Ectodermal cell (in vitro differentiated cells): Measurements from ENCODE around the gene TRIM27.
A peak's percentile ranks its signal among the peaks of the same experiment; 100 is the strongest.
"Not testable (repeated sequence)": the region's sequence is repeated elsewhere in the genome, so short reads cannot be mapped to it uniquely, and the experiment has no call there.

Experiments
- H3K27ac ChIP-seq: 2 replicates; pipeline ENCODE4 v1.7.0; 2013; ENCODE audit warnings: mild to moderate bottlenecking, low read depth, low read length; ENCODE audit not compliant: insufficient read depth, poor library complexity, severe bottlenecking
- H3K27me3 ChIP-seq: 2 replicates; pipeline ENCODE4 v1.7.0; 2013; ENCODE audit warnings: mild to moderate bottlenecking, low read length; ENCODE audit not compliant: insufficient read depth, control insufficient read depth, poor library complexity, severe bottlenecking
- H3K36me3 ChIP-seq: one replicate; pipeline ENCODE4 v1.7.0; 2013; ENCODE audit warnings: low read length; ENCODE audit not compliant: control insufficient read depth, insufficient read depth
- H3K4me1 ChIP-seq: one replicate; pipeline ENCODE4 v1.7.0; 2013; ENCODE audit warnings: low read length; ENCODE audit not compliant: control insufficient read depth, insufficient read depth
- H3K4me3 ChIP-seq: 2 replicates; pipeline ENCODE4 v1.7.0; 2013; ENCODE audit warnings: low read depth, low read length, control low read depth; ENCODE audit not compliant: insufficient read depth
- H3K9me3 ChIP-seq: 2 replicates; pipeline ENCODE4 v1.7.0; 2013; ENCODE audit warnings: mild to moderate bottlenecking, low read length, moderate library complexity; ENCODE audit not compliant: control insufficient read depth
- WGBS, 2 experiments: methylation state at CpG; one replicate each; pipeline ENCODE4 v1.1.7; 2013; ENCODE audit warnings: missing lambda C conversion rate in 2 of 2; 5-methylcytosine and 5-hydroxymethylcytosine counted together

TRIM27 gene

DNA sequence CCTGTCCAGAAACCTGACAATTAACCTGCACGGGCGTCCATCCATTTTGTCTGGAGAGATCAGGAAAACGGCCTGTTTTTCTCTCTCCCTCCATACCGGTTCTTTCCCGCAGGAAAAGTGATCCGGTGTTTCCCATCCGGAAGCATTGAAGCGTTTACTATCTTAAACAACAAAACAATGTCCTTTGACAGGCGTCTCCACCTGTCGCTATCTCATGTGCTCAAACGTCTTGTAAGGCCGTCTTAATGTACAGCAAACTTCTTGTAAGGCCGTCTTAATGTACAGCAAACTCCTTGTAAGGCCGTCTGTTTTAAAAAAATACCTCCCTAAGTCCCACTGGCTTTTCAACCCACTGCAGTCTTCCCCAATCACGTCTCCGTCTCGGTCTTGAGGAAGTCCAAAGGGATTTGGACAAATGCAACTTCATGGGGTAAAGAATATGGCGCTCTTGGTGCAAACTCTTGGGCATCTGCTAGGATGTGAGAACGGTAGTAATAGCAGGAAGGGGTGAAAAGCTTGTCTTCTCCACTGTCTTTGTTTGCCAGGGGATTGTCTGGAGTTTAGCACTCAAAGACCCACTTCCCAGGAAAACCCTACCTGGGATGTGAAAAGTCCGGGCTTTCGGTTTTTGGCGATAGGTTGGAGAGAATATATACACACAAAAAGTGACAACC lies 29.9 kb upstream of the TRIM27 start:
- 3 to 11% methylated on average over 19 to 22 of the region's 22 CpGs for WGBS, 2 experiments
- no peak overlapping the region for H3K27ac ChIP-seq
- no peaks in the 10 kb centered on the region for H3K9me3 ChIP-seq

GRCh38 chr6:28953039-28953584 lies 29.3 kb upstream of the TRIM27 start:
- H3K27ac ChIP-seq = no peak overlapping the region
- H3K36me3 ChIP-seq = no peaks in the 10 kb centered on the region
- no peaks in the 10 kb centered on the region for H3K4me1 ChIP-seq
- WGBS, 2 experiments = 16 to 18% methylated on average over 13 of the region's 13 CpGs
- H3K4me3 ChIP-seq = peak overlapping the region; percentile 70
- H3K9me3 ChIP-seq = no peaks in the 10 kb centered on the region
- peaks cover 14% of the 10 kb centered on the region for H3K27me3 ChIP-seq

More for the DNA sequence above, 29.9 kb upstream of the TRIM27 start:
- no peaks in the 10 kb centered on the region for H3K4me1 ChIP-seq
- H3K36me3 ChIP-seq = no peaks in the 10 kb centered on the region
- peaks cover 14% of the 10 kb centered on the region for H3K27me3 ChIP-seq
- peak overlapping the region; percentile 70 for H3K4me3 ChIP-seq

GRCh38 chr6:28949656-28950195 lies 25.9 kb upstream of the TRIM27 start:
- not testable (repeated sequence) for H3K36me3 ChIP-seq, H3K9me3 ChIP-seq, H3K4me3 ChIP-seq, H3K27ac ChIP-seq, H3K4me1 ChIP-seq
- WGBS, 2 experiments = 97% methylated on average over 37 to 41 of the region's 41 CpGs
- peaks cover 11% of the 10 kb centered on the region for H3K27me3 ChIP-seq

DNA sequence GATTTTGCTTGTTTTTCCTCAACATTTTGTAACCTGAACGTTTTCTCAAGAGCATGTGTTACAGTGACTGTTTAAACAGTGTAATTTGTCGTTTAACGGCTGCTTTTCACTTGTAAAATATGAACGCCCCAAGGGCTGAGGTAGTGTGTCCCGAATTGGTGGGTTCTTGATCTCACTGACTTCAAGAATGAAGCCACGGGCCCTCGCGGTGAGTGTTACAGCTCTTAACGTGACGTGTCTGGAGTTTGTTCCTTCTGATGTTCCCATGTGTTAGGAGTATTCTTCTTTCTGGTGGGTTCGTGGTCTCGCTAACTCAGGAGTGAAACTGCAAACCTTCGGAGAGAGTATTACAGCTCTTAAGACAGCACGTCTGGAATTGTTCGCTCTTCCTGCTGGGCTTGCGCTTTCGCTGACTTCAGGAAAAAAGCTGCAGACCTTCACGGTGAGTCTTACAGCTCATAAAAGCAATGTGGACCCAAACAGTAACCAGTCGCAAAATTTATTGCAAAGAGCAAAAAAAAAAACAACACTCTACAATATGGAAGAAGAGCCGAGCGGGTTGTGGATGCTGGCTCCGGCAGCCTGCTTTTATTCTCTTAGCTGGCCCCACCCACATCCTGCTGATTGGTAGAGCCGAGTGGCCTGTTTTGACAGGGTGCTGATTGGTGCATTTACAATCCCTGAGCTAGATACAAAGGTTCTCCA lies 25.1 kb upstream of the TRIM27 start:
- H3K27ac ChIP-seq = no peak overlapping the region
- no peak overlapping the region for H3K4me3 ChIP-seq
- H3K36me3 ChIP-seq = no peaks in the 10 kb centered on the region
- WGBS, 2 experiments = 92 to 94% methylated on average over 23 of the region's 23 CpGs
- peaks cover 3% of the 10 kb centered on the region for H3K27me3 ChIP-seq
- no peaks in the 10 kb centered on the region for H3K4me1 ChIP-seq
- H3K9me3 ChIP-seq = no peaks in the 10 kb centered on the region

- no peak overlapping the region for H3K27ac ChIP-seq
Measured at GRCh38 chr6:28947831-28948270, 24.1 kb upstream of the TRIM27 start.

DNA sequence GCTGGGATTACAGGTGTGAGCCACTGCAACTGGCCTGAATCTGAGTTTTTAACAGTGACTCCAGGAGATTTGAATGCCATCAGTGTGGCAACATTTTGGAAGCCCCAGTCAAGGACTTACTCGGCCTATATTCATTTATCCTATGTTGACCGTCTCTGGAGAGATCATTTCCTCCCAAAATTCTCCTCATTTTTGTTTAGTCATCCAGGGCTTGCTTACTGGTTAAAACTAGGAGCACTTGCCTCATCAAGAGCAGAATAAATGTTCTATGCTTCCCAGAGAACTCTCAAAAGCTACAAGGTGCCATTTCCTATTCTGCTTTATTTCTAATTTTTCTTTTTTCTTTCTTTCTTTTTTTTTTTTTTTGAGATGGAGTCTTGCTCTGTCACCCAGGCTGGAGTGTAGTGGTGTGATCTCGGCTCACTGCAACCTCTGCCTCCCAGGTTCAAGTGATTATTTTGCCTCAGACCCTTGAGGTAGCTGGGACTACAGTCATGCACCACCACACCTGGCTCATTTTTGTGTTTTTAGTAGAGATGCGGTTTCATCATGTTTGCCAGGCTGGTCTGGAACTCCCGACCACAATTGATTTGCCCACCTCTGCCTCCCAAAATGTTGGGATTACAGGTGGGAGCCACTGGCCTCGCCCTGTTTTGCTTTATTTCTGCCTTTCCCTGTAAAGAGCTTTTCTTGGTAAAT lies 23.4 kb upstream of the TRIM27 start:
- no peak overlapping the region for H3K27ac ChIP-seq
- 83 to 86% methylated on average over 6 of the region's 6 CpGs for WGBS, 2 experiments
- no peaks in the 10 kb centered on the region for H3K36me3 ChIP-seq
- no peak overlapping the region for H3K4me3 ChIP-seq
- no peaks in the 10 kb centered on the region for H3K27me3 ChIP-seq
- H3K9me3 ChIP-seq = no peaks in the 10 kb centered on the region
- H3K4me1 ChIP-seq = no peaks in the 10 kb centered on the region

More at GRCh38 chr6:28947831-28948270, 24.1 kb upstream of the TRIM27 start:
- no peaks in the 10 kb centered on the region for H3K4me1 ChIP-seq
- H3K27me3 ChIP-seq = no peaks in the 10 kb centered on the region
- H3K9me3 ChIP-seq = no peaks in the 10 kb centered on the region
- H3K36me3 ChIP-seq = no peaks in the 10 kb centered on the region
- WGBS, 2 experiments = 92 to 94% methylated on average over 1 of the region's 1 CpG
- H3K4me3 ChIP-seq = no peak overlapping the region

DNA sequence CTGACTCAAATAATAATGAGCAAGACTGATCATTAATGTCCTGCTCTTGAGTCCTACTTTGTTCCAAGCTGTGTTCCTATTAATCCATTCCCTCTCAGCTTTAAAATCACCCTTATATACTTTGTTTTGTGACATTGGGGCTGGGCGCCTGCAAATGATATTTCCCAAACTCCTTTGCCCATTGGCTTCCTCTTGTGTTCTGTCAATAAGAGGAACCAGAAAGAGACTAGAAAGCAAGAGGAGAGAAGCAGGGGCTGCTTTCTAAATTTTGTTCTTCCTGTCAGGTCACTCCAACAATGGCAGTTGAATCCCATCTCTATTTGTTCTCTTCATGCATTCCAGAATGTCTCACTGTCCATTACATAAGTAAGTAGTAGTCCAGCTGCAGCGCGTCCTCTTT lies 21.6 kb upstream of the TRIM27 start:
- Histone ChIP-seq H3K4me3 (no peak overlapping the region), H3K27ac (no peak overlapping the region)
- 88 to 91% methylated on average over 2 to 3 of the region's 3 CpGs for WGBS, 2 experiments

DNA sequence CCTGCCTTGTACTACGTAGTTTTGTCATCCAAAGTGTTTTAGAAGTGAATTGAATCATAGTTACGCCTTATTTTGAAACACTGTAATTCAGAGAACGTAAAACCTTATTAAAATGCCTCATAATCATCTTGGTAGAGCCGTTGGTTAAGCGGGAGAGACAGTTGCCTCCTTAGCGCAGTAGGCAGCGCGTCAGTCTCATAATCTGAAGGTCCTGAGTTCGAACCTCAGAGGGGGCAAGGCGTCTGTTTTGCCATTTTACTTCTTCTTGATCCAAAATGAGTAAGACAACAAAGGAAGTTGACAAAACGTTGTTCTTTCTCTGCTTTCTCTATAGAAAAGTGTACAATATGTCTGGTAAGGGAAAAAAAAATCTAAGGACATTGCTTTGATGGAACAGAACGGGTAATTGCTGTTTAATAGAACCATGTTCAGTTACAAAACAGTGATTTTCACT lies 20.7 kb upstream of the TRIM27 start:
- H3K36me3 ChIP-seq = no peaks in the 10 kb centered on the region
- H3K4me1 ChIP-seq = no peaks in the 10 kb centered on the region
- H3K27ac ChIP-seq = no peak overlapping the region
- no peaks in the 10 kb centered on the region for H3K27me3 ChIP-seq
- no peaks in the 10 kb centered on the region for H3K9me3 ChIP-seq
- WGBS, 2 experiments = 0 to 2% methylated on average over 11 of the region's 12 CpGs
- peak overlapping the region; percentile 56 for H3K4me3 ChIP-seq

More for the DNA sequence above, 21.6 kb upstream of the TRIM27 start:
- Histone ChIP-seq H3K9me3 (no peaks in the 10 kb centered on the region), H3K4me1 (no peaks in the 10 kb centered on the region), H3K27me3 (no peaks in the 10 kb centered on the region), H3K36me3 (no peaks in the 10 kb centered on the region)

DNA sequence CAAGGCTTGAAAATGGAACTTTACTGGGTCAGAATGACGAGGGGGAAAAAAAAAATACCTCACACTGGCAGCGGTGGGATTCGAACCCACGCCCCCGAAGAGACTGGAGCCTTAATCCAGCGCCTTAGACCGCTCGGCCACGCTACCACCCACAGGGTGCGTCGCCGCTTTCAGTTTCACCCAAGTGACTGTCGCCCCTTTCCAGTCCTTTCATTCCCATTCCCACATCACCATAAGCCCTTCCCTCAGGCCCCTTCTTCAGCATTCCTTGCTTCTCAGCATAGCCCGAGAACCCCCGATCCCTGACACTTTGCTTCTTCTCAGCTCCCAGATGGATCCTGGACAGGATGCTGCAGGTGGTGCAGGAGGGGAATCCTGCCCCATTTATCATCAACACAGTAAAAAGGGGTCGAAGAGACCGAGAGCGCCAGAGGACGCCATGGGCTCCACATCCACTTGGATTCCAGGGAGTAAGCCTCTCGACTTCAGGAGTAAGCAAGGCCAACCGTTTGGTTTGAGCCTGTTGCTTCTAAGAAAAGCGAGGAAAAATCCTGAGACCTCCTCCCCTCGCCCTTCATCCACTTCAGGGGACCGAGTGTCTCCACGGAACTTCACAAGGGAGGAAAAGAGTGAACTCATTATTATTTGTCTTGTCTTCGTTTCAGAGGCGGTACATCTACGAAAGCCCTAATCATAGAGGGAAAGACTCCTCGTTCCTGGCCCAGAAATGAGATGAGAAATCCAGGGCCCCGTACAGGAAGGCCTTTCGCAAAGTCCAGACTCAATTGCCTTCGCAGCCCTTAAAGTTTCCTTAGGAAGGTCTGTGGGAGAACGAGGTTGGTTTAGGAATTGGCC lies 20.0 kb upstream of the TRIM27 start:
- Histone ChIP-seq H3K27me3 (no peaks in the 10 kb centered on the region), H3K4me3 (peak overlapping the region; percentile 56), H3K36me3 (no peaks in the 10 kb centered on the region), H3K9me3 (no peaks in the 10 kb centered on the region), H3K27ac (no peak overlapping the region), H3K4me1 (no peaks in the 10 kb centered on the region)
- WGBS, 2 experiments = 2 to 3% methylated on average over 33 of the region's 33 CpGs
